Activated CD4-positive, alpha-beta T cell treated with anti-CD3 and anti-CD28 coated beads, Interleukin-2, amount 50 U/mL, for 4 hours (primary cell): Measurements from ENCODE around the gene C3orf38.
A peak's percentile ranks its signal among the peaks of the same experiment; 100 is the strongest.
"Not testable (repeated sequence)": the region's sequence is repeated elsewhere in the genome, so short reads cannot be mapped to it uniquely, and the experiment has no call there.

Experiments
- DNase-seq, 2 experiments: peaks; one replicate each; pipeline ENCODE4 v3.0.0-alpha.2; 2020

The C3orf38 gene

GRCh38 chr3:88149509-88150362, at the start of gene C3orf38:
Gene C3orf38, plus strand, starts transcription at chr3:88149959. Its CDS starts 94 bp downstream, at chr3:88150053.
- peak; percentile 60 to 68 for DNase-seq

GRCh38 chr3:88101142-88101541, 48.6 kb upstream of the C3orf38 start:
- DNase-seq = no peak

- no peak for DNase-seq
These were observed 44.4 kb upstream of the C3orf38 start for GRCh38 chr3:88105325-88105724.

- no peak for DNase-seq
These were observed 37.5 kb upstream of the C3orf38 start for GRCh38 chr3:88112289-88112688.

- peak; percentile 39 to 43 for DNase-seq
These were observed 36.2 kb upstream of the C3orf38 start for GRCh38 chr3:88113311-88114162.

GRCh38 chr3:88114878-88115549, 34.7 kb upstream of the C3orf38 start:
- no peak for DNase-seq

GRCh38 chr3:88117683-88118082, 32.1 kb upstream of the C3orf38 start:
- no peak for DNase-seq

GRCh38 chr3:88118603-88119002, 31.2 kb upstream of the C3orf38 start:
- not testable (repeated sequence) for DNase-seq

GRCh38 chr3:88123526-88123925, 26.2 kb upstream of the C3orf38 start:
- no peak for DNase-seq

GRCh38 chr3:88131695-88132094, 18.1 kb upstream of the C3orf38 start:
- DNase-seq = no peak

- DNase-seq = no peak
These were observed 16.9 kb upstream of the C3orf38 start for GRCh38 chr3:88132894-88133293.

GRCh38 chr3:88133711-88134263, 16.0 kb upstream of the C3orf38 start:
- DNase-seq = no peak

- DNase-seq = no peak
These were observed 11.9 kb upstream of the C3orf38 start for GRCh38 chr3:88137836-88138235.

GRCh38 chr3:88141458-88142083, 8.2 kb upstream of the C3orf38 start:
- DNase-seq = no peak

- no peak for DNase-seq
These were observed 7.6 kb upstream of the C3orf38 start for GRCh38 chr3:88142094-88142624.

- no peak for DNase-seq
These were observed 2.5 kb upstream of the C3orf38 start for GRCh38 chr3:88147261-88147660.

- no peak for DNase-seq
These were observed 1.1 kb upstream of the C3orf38 start for GRCh38 chr3:88148651-88149050.

GRCh38 chr3:88149101-88149508, 654 bp upstream of the C3orf38 start:
- peak; percentile 3 to 4 for DNase-seq

GRCh38 chr3:88150371-88150770, 612 bp downstream of the C3orf38 start:
- DNase-seq = peak; percentile 2 to 10

- no peak for DNase-seq
These were observed 1.0 kb downstream of the C3orf38 start for GRCh38 chr3:88150806-88151205.

- no peak for DNase-seq
These were observed 1.6 kb downstream of the C3orf38 start for GRCh38 chr3:88151358-88151757.

GRCh38 chr3:88152841-88153240, 3.1 kb downstream of the C3orf38 start:
- no peak for DNase-seq
